Measurements from ENCODE around the gene HK1.

GRCh38 chr10:69385454-69386350, 107.4 kb downstream of the HK1 start:
- TF ChIP-seq CTCF (conservative IDR thresholded peaks at IDR 0.05 in 1 of 2, IDR thresholded peaks at IDR 0.05 in 1 of 2; ENCODE audit: low read depth in 1 of 2, low read length in 2 of 2) (no peak), EZH2 (IDR thresholded peaks at IDR 0.05; ENCODE audit: low read length, missing control alignments) (no peak)
